NCI-H2107 treated with DMSO at 0.1 percent for 48 hours (cell line): Measurements from ENCODE around the gene LSR.
"Not testable (repeated sequence)": the region's sequence is repeated elsewhere in the genome, so short reads cannot be mapped to it uniquely, and the experiment has no call there.

Experiments used
- DNase-seq: peaks from one replicate; lab custom pipeline; 2025; ENCODE audit not compliant: unreplicated experiment; lab: John Stamatoyannopoulos, UW

Gene LSR

GRCh38 chr19:35284153-35285094, 35.6 kb downstream of the LSR start:
- no peak for DNase-seq

DNA sequence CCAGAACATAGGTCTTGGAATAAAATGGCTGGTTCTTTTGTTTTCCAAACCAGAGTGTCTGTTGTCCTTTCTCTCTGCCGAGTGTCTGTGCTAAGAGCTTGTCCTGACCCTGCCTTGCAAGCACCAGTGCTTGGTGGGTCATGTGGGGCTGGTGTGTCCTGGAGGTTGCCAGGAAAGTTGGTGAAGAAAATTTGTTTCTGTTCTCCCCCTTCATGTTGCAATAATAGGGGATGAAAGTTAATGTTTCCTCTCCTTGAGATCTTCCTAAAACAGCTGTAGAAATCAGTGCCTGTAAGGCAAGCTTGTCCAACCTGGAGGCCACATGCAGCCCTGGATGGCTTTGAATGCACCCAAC, 36.3 kb downstream of the LSR start:
- DNase-seq: no peak

DNA sequence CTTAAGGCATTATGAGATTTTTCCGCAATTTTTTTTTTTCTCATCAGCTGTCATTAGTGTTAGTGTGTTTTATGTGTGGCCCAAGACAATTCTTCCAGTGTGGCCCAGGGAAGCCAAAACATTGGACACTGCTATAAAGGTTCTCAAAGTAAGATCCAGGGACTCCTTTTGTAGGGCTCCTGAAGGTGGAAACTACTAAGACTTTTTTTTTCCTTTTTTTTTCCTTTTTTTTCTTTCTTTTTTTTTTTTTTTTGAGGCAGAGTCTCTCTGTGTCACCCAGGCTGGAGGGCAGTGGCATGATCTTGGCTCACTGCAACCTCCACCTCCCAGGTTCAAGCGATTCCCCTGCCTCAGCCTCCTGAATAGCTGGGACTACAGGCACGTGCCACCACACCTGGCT, 36.7 kb downstream of the LSR start:
- not testable (repeated sequence) for DNase-seq

DNA sequence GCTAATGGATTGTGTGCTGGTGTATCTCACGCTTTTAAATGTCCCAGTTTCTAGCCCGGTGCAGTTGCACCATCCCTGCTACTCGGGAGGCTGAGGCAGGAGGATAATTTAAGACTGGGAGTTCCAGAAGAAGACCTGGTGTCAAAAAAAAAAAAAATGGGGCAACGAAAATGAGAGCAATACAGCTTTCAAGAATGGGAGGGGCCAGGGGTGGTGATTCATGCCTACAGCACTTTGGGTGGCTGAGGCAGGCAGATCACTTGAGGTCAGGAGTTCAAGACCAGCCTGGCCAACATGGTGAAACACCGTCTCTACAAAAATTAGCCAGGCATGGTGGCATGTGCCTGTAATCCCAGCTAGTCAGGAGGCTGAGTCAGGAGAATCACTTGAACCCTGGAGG, 37.3 kb downstream of the LSR start:
- DNase-seq: not testable (repeated sequence)

DNA sequence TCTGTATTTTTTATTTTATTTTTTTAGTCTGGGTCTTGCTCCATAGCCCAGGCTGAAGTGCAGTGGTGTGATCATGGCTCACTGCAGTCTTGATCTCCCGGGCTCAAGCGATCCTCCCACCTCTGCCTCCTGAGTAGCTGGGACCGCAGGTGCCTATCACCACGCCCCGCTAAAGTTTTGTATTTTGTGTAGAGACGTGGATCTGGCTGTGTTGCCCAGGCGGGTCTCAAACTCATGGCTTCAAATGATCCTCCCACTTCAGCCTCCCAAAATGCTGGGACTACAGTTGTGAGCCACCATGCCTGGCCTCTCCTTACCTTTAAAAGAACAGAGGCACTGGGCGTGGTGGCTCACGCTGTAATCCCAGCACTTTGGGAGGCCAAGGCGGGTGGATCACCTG, 38.9 kb downstream of the LSR start:
- DNase-seq: no peak

DNA sequence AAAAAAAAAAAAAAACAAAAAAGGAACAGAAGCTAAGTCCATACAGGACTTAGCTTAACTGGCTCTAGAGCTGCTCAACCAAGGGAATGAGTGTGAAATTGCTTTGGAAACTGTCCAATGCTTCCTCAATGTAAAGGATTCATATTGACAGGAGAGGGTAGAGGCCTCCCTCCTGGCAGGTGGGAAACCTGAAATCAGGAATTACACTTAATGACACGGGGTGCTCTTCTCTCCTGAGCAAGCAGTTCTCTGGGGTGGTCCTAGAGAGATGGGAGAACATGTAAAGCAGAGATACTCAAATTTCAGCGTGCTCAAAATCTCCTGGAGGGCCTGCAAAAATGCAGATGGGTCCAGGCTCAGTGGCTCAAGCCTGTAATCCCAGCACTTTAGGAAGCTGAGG, 39.5 kb downstream of the LSR start:
- no peak for DNase-seq

DNA sequence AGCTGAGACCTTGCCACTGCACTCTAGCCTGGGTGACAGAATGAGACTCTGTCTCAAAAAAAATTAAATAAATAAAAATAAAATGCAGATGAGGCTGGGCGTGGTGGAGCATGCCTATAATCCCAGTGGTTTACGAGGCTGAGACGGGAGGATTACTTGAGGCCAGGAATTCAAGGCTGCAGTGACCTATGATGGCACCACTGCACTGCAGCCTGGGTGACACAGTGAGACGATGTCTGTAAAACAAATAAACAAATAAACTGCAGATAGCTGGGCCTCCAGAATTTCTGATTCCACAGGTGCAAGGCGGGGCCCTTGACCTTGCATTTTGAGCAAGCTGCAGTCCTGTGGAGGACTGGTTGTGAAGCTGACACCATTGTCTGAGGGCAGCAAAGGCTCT, 40.1 kb downstream of the LSR start:
- DNase-seq: no peak

DNA sequence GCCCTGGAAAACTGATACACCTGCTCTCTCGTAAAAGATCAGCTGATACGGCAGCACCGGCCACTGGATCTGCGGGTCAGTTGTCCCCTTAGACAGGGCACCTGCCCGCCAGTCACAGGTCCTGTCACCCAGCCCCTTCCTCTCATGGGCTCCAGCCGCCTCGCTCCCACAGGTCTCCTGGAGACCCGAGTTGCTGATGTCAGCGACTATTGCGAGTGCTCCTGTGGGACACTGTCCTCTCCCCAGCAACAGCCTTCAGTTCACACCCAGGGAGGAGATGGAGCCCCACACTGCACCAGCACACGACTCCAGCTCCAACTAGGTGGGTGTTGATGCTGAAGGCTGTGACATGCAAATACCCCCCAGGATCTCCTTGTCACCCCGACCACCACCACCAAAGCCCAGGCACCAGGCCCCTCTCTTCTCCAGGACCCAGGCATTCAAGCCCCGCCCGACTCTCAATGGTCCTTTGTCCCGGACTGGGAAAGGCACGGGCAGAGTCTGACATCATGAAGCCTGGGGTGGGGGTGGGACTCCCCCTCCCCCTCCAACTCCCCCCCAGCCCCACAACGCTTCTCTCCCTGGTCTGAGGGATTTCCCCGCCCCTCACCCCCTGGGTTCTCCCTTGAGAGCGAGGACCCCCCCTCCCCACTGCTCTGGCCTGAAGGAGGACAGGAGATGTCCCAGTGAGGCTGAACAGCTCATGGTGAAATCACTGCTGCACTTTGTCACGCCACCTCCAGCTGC, 41.8 kb downstream of the LSR start:
- DNase-seq: no peak

- DNase-seq: no peak
Observed at GRCh38 chr19:35291259-35291658, 42.5 kb downstream of the LSR start.

- DNase-seq: no peak
Observed at GRCh38 chr19:35291916-35292315, 43.1 kb downstream of the LSR start, which contains the start of gene MAG. Gene MAG (plus strand): TSS chr19:35292161. CDS start chr19:35295409, 3,248 bp downstream.

DNA sequence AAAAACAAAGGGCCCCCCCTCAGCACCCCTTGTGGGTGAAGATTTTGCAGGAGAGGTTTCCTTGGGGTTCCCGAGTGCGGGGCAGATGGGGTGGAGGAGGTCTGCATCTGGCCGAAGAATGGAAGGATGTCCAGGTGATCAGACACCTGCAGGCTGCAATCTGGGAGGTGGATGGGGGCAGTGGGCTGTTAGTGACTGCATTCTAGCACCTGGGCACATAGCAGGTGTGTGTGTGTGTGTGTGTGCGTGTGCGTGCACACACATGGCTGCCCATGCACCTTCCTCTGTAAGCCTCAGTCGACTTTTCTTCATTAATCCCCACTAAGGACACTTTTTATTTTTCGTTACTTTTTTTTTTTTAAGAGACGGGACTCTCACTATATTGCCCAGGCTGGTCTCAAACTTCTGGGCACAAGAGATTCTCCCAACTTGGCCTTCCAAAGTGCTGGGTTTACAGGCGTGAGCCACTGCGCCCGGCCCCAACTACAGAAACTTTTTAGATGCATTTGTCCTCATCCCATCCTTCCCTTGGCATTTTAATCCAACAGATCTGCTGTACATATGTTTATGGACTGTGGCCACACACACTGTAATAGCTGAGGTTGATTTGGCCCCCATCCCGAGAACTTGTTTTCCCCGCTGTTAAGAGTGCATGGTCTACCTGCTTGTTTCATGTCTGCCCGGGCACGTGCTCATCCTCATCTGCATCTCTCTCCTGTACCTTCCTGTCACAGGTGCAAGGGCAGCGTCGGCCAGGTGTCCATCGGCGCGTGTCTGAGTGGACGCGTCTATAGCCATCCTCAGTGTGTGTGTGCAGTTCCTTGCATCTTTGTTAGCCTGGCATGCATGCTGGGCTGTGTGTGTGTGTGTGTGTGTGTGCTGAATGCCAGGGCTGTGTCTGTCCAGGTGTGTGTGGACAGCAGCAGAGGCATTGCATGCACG, 43.9 kb downstream of the LSR start:
- DNase-seq: no peak

- no peak for DNase-seq
Observed at GRCh38 chr19:35293363-35293739, 44.5 kb downstream of the LSR start.

DNA sequence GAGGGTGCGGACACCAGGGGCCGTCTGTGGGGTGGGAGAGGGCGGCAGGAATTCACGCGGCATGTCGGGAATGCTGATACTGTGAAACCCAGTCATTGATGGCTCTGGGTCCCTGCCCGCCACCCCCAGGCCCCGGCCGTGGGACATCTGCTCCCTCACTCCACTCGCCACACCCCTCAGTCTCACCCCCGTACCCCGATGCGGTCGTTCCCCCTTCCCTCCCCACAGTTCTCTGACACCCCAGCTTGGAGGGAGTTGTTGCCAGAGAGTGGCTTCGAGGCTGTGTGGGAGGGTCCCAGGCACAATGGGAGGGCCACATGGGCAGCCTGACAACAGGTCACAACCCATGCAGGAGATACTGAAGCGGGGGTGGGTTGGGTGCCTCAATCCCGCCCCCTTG, 45.0 kb downstream of the LSR start:
- no peak for DNase-seq

GRCh38 chr19:35294328-35294727, 45.5 kb downstream of the LSR start:
- no peak for DNase-seq

- DNase-seq: no peak
Observed at GRCh38 chr19:35294859-35295791, 46.3 kb downstream of the LSR start.

- DNase-seq: no peak
Observed at GRCh38 chr19:35295792-35296462, 47.1 kb downstream of the LSR start.

DNA sequence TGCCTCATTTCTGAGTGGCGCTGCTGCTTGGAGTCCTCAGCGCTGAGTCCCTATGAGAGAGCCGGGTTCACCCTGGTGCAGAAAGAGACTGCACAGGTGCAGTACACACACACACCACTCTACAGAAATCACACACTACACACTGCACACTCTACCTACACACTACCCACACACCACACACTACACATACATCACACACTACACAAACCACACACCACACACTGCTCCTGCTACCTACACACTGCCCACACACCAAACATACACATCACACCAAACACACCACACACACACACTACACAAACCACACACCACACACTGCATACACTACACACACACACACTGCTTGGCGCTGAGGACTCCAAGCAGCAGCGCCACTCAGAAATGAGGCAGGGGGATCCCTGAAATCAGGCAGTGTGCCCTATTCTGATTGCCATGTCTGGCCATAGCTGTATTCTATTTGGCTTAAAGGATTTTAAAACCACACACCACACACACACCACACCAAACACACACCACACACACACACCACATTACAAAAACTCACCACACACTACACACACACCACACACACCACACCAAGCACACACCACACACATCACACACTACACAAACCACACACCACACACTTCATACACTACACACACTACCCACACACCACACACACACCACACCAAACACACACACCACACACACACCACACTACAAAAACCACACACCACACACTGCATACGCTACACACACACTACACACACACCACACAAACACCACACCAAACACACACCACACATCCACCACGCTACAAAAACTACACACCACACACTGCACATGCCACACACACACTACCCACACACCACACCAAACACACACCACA, 48.1 kb downstream of the LSR start:
- DNase-seq: no peak

DNA sequence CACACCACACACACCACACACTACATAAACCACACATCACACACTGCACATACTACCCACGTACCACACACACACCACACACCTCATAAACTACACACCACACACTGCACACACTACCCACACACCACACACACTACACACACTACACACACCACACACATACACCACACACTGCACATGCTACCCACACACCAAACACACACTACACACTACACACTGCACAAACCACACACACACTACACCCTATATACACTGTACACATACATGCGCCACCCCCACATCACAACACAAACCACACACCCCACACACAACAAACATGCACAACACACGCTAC, 48.7 kb downstream of the LSR start:
- no peak for DNase-seq

GRCh38 chr19:35297922-35298321, 49.1 kb downstream of the LSR start:
- no peak for DNase-seq
